ENCODE results near the gene SYCE1L. TPM values are rescaled to one million over a fixed set of nuclear protein-coding genes. Genes with fewer than 3 reads are reported as not detected.

The SYCE1L gene, protein sequence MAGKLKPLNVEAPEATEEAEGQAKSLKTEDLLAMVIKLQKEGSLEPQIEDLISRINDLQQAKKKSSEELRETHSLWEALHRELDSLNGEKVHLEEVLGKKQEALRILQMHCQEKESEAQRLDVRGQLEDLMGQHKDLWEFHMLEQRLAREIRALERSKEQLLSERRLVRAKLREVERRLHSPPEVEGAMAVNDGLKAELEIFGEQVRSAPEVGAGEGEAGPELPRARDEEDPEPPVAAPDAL
- 0.65 and 3.2 TPM in 2 replicates for total RNA-seq

DNA sequence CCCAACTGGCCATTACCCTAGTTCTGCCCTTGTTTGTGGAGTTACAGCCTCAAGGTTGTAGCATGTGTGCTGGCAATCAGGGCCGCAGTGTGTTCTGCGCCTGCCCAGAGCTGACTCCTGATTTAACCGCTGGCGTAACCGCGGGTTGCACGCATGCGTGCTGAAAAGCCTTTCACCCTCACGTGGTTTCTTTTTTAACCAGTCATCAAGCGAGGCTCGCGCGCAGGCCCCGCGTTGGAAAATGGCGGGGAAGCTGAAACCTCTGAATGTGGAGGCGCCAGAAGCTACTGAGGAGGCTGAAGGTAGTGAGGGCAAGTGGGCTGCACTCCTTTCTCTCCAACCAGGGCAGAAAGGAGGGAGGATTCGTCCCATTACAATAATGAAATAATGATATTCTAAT, at the start of gene SYCE1L:
Gene SYCE1L, plus strand, starts transcription at position 198 of the 400 bp plus-strand sequence. Its CDS starts 44 bp downstream, at position 242.

DNA sequence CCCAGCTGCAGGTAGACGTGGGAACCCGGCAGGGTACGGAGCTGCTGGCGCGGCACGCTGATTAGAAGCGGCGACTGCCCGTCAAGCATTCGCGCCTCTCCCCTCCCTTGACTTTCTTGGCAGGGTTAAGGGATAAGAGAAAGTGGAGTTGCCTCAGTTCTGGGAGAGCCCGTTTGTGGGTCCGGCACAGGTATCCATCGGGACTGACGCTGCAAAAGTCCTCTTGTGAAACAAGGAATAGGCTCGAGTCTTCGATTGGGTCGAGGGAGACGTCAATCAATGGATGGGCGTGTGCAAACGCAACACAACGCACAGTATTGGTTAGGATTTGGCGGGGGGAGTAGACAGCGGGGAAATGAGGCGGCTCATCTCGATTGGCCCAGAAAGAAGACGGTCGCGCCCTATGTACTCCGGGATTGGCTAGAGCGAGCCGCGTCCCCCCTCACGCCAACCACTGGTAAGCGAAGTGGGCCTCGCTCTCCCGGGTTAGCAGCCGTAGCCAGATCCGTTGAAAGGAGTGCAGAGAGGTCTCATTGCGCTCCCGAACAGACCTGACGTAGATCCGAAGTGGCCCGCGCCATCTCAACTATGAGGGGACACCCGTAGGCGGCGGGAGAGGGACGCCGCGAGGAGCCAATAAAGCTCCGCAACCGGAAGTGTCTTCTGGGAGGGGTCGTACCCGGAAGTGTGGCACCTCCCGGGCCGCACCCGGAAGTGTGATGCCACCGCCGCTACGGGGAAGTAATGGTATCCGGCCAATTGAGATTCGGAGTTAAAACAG, 8.5 kb upstream of the SYCE1L start, which contains the start of gene MON1B:
Gene MON1B, plus strand, starts transcription at position 713 of the 781 bp plus-strand sequence. CDS start 296 bp downstream, outside the sequence.

Other genes starting within 250 kb of the SYCE1L start
- 16.3 and 21.1 TPM in 2 replicates for gene MON1B, start 8.2 kb upstream of the SYCE1L start, total RNA-seq
- 0.21 and 0.65 TPM in 2 replicates for gene ADAMTS18, start 235.6 kb downstream of the SYCE1L start, total RNA-seq

All from airway epithelial cell (primary cell).